Astrocyte (in vitro differentiated cells and primary cell): ENCODE results near the gene IFNGR2. TPM values are rescaled to one million over a fixed set of nuclear protein-coding genes. Genes with fewer than 3 reads are reported as not detected.
"Not testable (repeated sequence)": the region's sequence is repeated elsewhere in the genome, so short reads cannot be mapped to it uniquely, and the experiment has no call there.

Experiments
- DNase-seq: peaks from one replicate; pipeline ENCODE4 v3.0.0-alpha.2; 2010; ENCODE audit warnings: low read depth
- FAIRE-seq: peaks from 2 replicates; lab custom pipeline; 2011; peaks lifted over from hg19 to GRCh38; lab: Jason Lieb, UNC
- H2AFZ ChIP-seq: 2 replicates; pipeline ENCODE4 v1.6.0; 2012; ENCODE audit warnings: low read depth, low read length, inconsistent platforms
- H3K27ac ChIP-seq: 2 replicates; pipeline ENCODE4 v1.5.1; 2011; ENCODE audit warnings: low read depth, low read length, inconsistent platforms
- H3K27me3 ChIP-seq: 2 replicates; pipeline ENCODE4 v1.6.0; 2011; ENCODE audit warnings: low read length, inconsistent platforms; ENCODE audit not compliant: insufficient read depth
- H3K36me3 ChIP-seq: 2 replicates; pipeline ENCODE4 v1.5.1; 2011; ENCODE audit warnings: low read length, inconsistent platforms; ENCODE audit not compliant: insufficient read depth
- H3K4me1 ChIP-seq: 2 replicates; pipeline ENCODE4 v1.5.1; 2011; ENCODE audit warnings: low read length, inconsistent platforms; ENCODE audit not compliant: insufficient read depth
- H3K4me2 ChIP-seq: 2 replicates; pipeline ENCODE4 v1.6.0; 2012; ENCODE audit warnings: low read length, inconsistent platforms
- H3K4me3 ChIP-seq: 2 replicates; pipeline ENCODE4 v1.5.1; 2011; ENCODE audit warnings: low read depth, mild to moderate bottlenecking, low read length, inconsistent platforms; ENCODE audit not compliant: insufficient read depth
- H3K79me2 ChIP-seq: 2 replicates; pipeline ENCODE4 v1.6.0; 2012; ENCODE audit warnings: mild to moderate bottlenecking, low read length, inconsistent platforms; ENCODE audit not compliant: insufficient read depth
- H3K9ac ChIP-seq: 2 replicates; pipeline ENCODE4 v1.6.0; 2012; ENCODE audit warnings: mild to moderate bottlenecking, low read length, inconsistent platforms
- H3K9me3 ChIP-seq: 2 replicates; pipeline ENCODE4 v1.5.1; 2012; ENCODE audit warnings: low read depth, mild to moderate bottlenecking, low read length, inconsistent platforms; ENCODE audit not compliant: insufficient read depth
- H4K20me1 ChIP-seq: 2 replicates; pipeline ENCODE4 v1.6.0; 2012; ENCODE audit warnings: low read length, inconsistent platforms; ENCODE audit not compliant: insufficient read depth
- H3K27ac Mint-ChIP-seq: one replicate; pipeline ENCODE4 v1.8.0; 2021; ENCODE audit warnings: mild to moderate bottlenecking, mixed read lengths; ENCODE audit not compliant: unreplicated experiment
- H3K27me3 Mint-ChIP-seq: one replicate; pipeline ENCODE4 v1.8.0; 2021; ENCODE audit warnings: low read depth, mixed read lengths; ENCODE audit not compliant: unreplicated experiment
- H3K36me3 Mint-ChIP-seq: one replicate; pipeline ENCODE4 v1.8.0; 2021; ENCODE audit warnings: low read depth, mixed read lengths; ENCODE audit not compliant: unreplicated experiment
- H3K4me1 Mint-ChIP-seq: one replicate; pipeline ENCODE4 v1.8.0; 2021; ENCODE audit warnings: low read depth, mixed read lengths; ENCODE audit not compliant: unreplicated experiment
- H3K4me3 Mint-ChIP-seq: one replicate; pipeline ENCODE4 v1.8.0; 2021; ENCODE audit warnings: mild to moderate bottlenecking, moderate library complexity, mixed read lengths; ENCODE audit not compliant: unreplicated experiment
- H3K9me3 Mint-ChIP-seq: one replicate; pipeline ENCODE4 v1.8.0; 2021; ENCODE audit warnings: mild to moderate bottlenecking, mixed read lengths; ENCODE audit not compliant: unreplicated experiment
- CTCF ChIP-seq: IDR thresholded peaks from 2 replicates; pipeline ENCODE4 v1.5.1; 2011; ENCODE audit warnings: low read depth, mild to moderate bottlenecking, inconsistent platforms, low read length, moderate library complexity; ENCODE audit not compliant: insufficient read depth
- EZH2 ChIP-seq: IDR thresholded peaks from 2 replicates; pipeline ENCODE4 v1.6.1; 2012; ENCODE audit warnings: mild to moderate bottlenecking, low read length, inconsistent platforms; ENCODE audit not compliant: insufficient read depth
- total RNA-seq: library from RNA; stranded (reverse); gene quantifications from 2 replicates; pipeline ENCODE4 v1.2.1, GENCODE V29; 2021

IFNGR2 gene
- total RNA-seq, 1 donor from 2014 or later, result 58.9 TPM

GRCh38 chr21:33377221-33377920 lies 25.8 kb upstream of the IFNGR2 start:
- Histone ChIP-seq H2AFZ (no peak overlapping the region), H3K9ac (no peak overlapping the region), H3K9me3 (no peaks in the 10 kb centered on the region), H3K36me3 (no peaks in the 10 kb centered on the region), H3K4me1 (peaks cover 25% of the 10 kb centered on the region), H3K27me3 (no peaks in the 10 kb centered on the region), H3K4me3 (no peak overlapping the region), H3K4me2 (no peak overlapping the region), H4K20me1 (no peaks in the 10 kb centered on the region), H3K27ac (no peak overlapping the region), H3K79me2 (no peaks in the 10 kb centered on the region)
- no peak for DNase-seq
- H3K36me3 Mint-ChIP-seq, result no peaks in the 10 kb centered on the region
- H3K4me1 Mint-ChIP-seq, result peaks cover 24% of the 10 kb centered on the region
- H3K27ac Mint-ChIP-seq, result no peak overlapping the region
- H3K4me3 Mint-ChIP-seq, result no peak overlapping the region
- peaks cover 2% of the 10 kb centered on the region for H3K27me3 Mint-ChIP-seq
- TF ChIP-seq CTCF, result no peak
- TF ChIP-seq EZH2, result no peak
- FAIRE-seq, result no peak
- no peaks in the 10 kb centered on the region for H3K9me3 Mint-ChIP-seq

DNA sequence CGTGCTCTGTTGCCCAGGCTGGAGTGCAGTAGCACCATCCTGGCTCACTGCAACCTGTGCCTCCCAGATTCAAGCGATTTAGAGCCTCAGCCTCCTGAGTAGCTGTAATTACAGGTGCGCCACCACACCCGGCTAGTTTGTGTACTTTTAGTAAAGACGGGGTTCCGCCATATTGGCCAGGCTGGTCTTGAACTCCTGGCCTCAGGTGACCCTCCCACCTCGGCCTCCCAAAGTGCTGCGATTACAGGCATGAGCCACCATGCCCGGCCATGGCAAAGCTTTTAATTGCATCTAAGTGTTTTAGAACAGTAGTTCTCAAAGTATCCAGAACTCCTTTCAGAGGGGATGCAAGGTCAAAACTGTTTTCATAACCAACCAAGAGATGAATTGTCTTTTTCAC lies 25.1 kb upstream of the IFNGR2 start:
- no peaks in the 10 kb centered on the region for H3K9me3 ChIP-seq
- no peaks in the 10 kb centered on the region for H4K20me1 ChIP-seq
- H3K4me1 ChIP-seq, result peaks cover 32% of the 10 kb centered on the region
- FAIRE-seq (no peak), DNase-seq (no peak)
- no peaks in the 10 kb centered on the region for H3K36me3 ChIP-seq
- Mint-ChIP-seq H3K9me3 (no peaks in the 10 kb centered on the region), H3K4me1 (peaks cover 31% of the 10 kb centered on the region), H3K4me3 (no peak overlapping the region), H3K27me3 (peaks cover 2% of the 10 kb centered on the region), H3K36me3 (no peaks in the 10 kb centered on the region), H3K27ac (peak overlapping the region; percentile 4)
- H2AFZ ChIP-seq, result no peak overlapping the region
- no peak overlapping the region for H3K4me2 ChIP-seq
- H3K27me3 ChIP-seq, result no peaks in the 10 kb centered on the region
- no peak overlapping the region for H3K4me3 ChIP-seq
- H3K79me2 ChIP-seq, result no peaks in the 10 kb centered on the region
- H3K9ac ChIP-seq, result no peak overlapping the region
- TF ChIP-seq CTCF (no peak), EZH2 (no peak)
- no peak overlapping the region for H3K27ac ChIP-seq

- H3K9me3 ChIP-seq, H3K9me3 Mint-ChIP-seq, H3K27me3 ChIP-seq, H3K4me3 ChIP-seq, H3K36me3 ChIP-seq, H3K79me2 ChIP-seq, H3K4me3 Mint-ChIP-seq, H4K20me1 ChIP-seq, H3K36me3 Mint-ChIP-seq, H3K27me3 Mint-ChIP-seq, FAIRE-seq: not testable (repeated sequence)
- H2AFZ ChIP-seq, result peak overlapping the region; percentile 27
- peaks cover 35% of the 10 kb centered on the region for H3K4me1 ChIP-seq
- Mint-ChIP-seq H3K27ac (peak overlapping the region; percentile 92), H3K4me1 (peaks cover 38% of the 10 kb centered on the region)
- peak overlapping the region; percentile 76 for H3K9ac ChIP-seq
- H3K27ac ChIP-seq, result peak overlapping the region; percentile 92
- peak overlapping the region; percentile 80 for H3K4me2 ChIP-seq
- peak; percentile 65 for DNase-seq
Observed at GRCh38 chr21:33379934-33380333, 23.3 kb upstream of the IFNGR2 start.
